ENCODE data around the gene TECPR2. TPM values are rescaled to one million over a fixed set of nuclear protein-coding genes. Genes with fewer than 3 reads are reported as not detected.
A peak's percentile ranks its signal among the peaks of the same experiment; 100 is the strongest.

The TECPR2 gene
- total and polyA plus RNA-seq, 4 donors = 2.0 to 12.6 (median 5.2) TPM

- TF ChIP-seq CTCF (IDR thresholded peaks at IDR 0.05; ENCODE audit: low read depth, low read length, missing input control) (no peak), TAF1 (conservative IDR thresholded peaks at IDR 0.05) (no peak), NR2F2 (IDR thresholded peaks at IDR 0.05) (no peak), HNF4A (conservative IDR thresholded peaks at IDR 0.05) (no peak), RXRA (IDR thresholded peaks at IDR 0.05) (no peak)
These were observed 145.7 kb downstream of the TECPR2 start (continued) for GRCh38 chr14:102508410-102508773.

- TF ChIP-seq HNF4A (conservative IDR thresholded peaks at IDR 0.05) (peak in 1 of 2 donors; percentile 49), SP1 (IDR thresholded peaks at IDR 0.05) (no peak)
- Histone ChIP-seq H3K9ac (ENCODE audit: low read depth in 1 of 2, low read length in 2 of 2) (peak overlapping the region in 1 of 2 donors; percentile 61), H3K4me3 (ENCODE audit: low read depth in 1 of 3, low read length in 3 of 3) (peak overlapping the region; percentile 30 to 75 (median 44)), H3K4me1 (ENCODE audit: control insufficient read depth in 4 of 4, insufficient read depth in 4 of 4, low read length in 3 of 4) (peaks cover 0 to 5% (median 3%) of the 10 kb centered on the region in 4 donors), H3K27ac (ENCODE audit: low read depth in 1 of 2, low read length in 2 of 2) (peak overlapping the region; percentile 71 to 89), H3K27me3 (ENCODE audit: control insufficient read depth in 4 of 4, insufficient read depth in 4 of 4, low read length in 3 of 4) (no peaks in the 10 kb centered on the region), H3K36me3 (ENCODE audit: control insufficient read depth in 4 of 4, insufficient read depth in 3 of 4, low read depth in 1 of 4, low read length in 3 of 4) (peaks cover 0 to 3% (median 0%) of the 10 kb centered on the region in 4 donors), H3K9me3 (ENCODE audit: control insufficient read depth in 4 of 4, low read length in 3 of 4) (no peaks in the 10 kb centered on the region)
- peak; percentile 69 for DNase-seq (ENCODE audit: low spot score)
- 4% methylated on average over 110 of the region's 110 CpGs for WGBS
These were observed 146.3 kb downstream of the TECPR2 start for GRCh38 chr14:102508774-102509745.

GRCh38 chr14:102509746-102510615 is 147.2 kb downstream of the TECPR2 start, which contains the start of gene ANKRD9:
ANKRD9 (minus strand) TSS chr14:102509776; CDS start chr14:102507889, 1,887 bp downstream.
- 6% methylated on average over 91 of the region's 91 CpGs for WGBS
- Histone ChIP-seq H3K4me1 (ENCODE audit: control insufficient read depth in 4 of 4, insufficient read depth in 4 of 4, low read length in 3 of 4) (peaks cover 0 to 5% (median 3%) of the 10 kb centered on the region in 4 donors), H3K4me3 (ENCODE audit: low read depth in 1 of 3, low read length in 3 of 3) (peak within 1 kb of the TSS; percentile 49 to 75 (median 70)), H3K27ac (ENCODE audit: low read depth in 1 of 2, low read length in 2 of 2) (peak within 1 kb of the TSS; percentile 71 to 89), H3K9me3 (ENCODE audit: control insufficient read depth in 4 of 4, low read length in 3 of 4) (no peaks in the 10 kb centered on the region), H3K36me3 (ENCODE audit: control insufficient read depth in 4 of 4, insufficient read depth in 3 of 4, low read depth in 1 of 4, low read length in 3 of 4) (peaks cover 0 to 3% (median 0%) of the 10 kb centered on the region in 4 donors), H3K9ac (ENCODE audit: low read depth in 1 of 2, low read length in 2 of 2) (peak within 1 kb of the TSS in 1 of 2 donors; percentile 61), H3K27me3 (ENCODE audit: control insufficient read depth in 4 of 4, insufficient read depth in 4 of 4, low read length in 3 of 4) (no peaks in the 10 kb centered on the region)
- peak; percentile 98 for DNase-seq (ENCODE audit: low spot score)
- TF ChIP-seq REST (IDR thresholded peaks at IDR 0.05) (no peak), ZBTB33 (IDR thresholded peaks at IDR 0.05) (no peak), RXRA (IDR thresholded peaks at IDR 0.05) (peak in 1 of 2 donors; percentile 7), MAX (IDR thresholded peaks at IDR 0.05) (no peak), FOXA1 (IDR thresholded peaks at IDR 0.05) (no peak)
